Occipital lobe (tissue), 2 donors: ENCODE results near the gene ZNF569. TPM values are rescaled to one million over a fixed set of nuclear protein-coding genes. Genes with fewer than 3 reads are reported as not detected.
A peak's percentile ranks its signal among the peaks of the same experiment; 100 is the strongest.
"Not testable (repeated sequence)": the region's sequence is repeated elsewhere in the genome, so short reads cannot be mapped to it uniquely, and the experiment has no call there.

Experiments
- DNase-seq: peaks from one replicate; lab custom pipeline; 2025; lab: John Stamatoyannopoulos, UW
- total RNA-seq: library from RNA; depleted of rRNA; stranded (reverse); fragments of >200 nt; gene quantifications from one replicate; pipeline ENCODE4 v1.2.3, GENCODE V29; 2014

Gene ZNF569
- total RNA-seq, 1 donor from 2014 or later: 28.7 TPM

DNA sequence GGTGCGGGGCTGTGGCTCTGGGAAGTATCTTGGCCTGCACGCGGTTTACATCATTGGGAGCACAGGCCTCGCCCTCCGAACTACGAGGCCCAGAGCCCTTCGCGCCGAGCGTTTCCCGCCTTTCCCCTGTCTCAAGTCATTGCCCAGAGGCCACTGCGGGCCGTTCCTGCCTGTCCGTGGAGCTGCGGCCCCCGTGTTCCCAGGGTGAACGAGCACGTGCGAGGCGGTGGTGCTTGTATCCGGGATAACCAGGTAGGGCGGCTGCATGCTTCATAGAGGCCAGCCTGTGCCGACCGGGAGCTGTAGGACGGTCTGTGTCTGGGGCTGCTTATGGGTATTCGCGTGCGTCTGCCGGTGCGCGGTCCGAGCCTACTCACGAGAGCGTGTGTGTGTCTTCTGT is 63.8 kb downstream of the ZNF569 start:
- no peak for DNase-seq

DNA sequence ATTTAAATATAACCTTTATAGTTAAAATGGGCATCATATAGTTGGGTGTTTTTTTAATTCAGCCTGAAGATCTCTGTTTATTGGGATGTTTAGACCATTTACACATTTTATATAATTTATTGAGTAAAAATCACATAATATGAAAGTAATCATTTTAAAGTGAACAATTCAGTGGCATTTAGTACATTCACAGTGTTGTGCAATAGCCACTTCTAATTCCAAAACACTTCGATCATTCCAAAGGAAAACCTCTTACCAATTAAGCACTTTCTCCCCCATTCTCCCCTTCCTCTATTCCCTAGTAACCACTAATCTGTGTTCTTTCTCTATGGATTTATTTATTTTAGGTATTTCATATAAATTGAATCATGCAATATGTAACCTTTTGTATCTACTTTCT is 66.2 kb downstream of the ZNF569 start:
- no peak for DNase-seq

DNA sequence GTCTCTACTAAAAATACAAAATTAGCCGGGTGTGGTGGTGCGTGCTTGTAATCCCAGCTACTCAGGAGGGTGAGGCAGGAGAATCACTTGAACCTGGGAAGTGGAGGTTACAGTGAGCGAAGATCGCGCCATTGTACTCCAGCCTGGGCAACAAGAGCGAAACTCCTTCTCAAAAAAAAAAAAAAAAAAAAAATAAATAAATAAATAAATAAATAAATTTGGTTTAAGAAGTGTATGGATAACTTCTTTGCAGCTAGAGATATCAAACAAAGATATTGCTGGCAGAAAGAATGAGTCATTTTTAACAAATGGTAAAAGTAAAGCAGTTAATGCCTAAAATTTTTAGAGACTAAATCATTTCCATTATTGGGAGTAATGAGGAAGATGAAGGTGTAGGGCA is 75.8 kb downstream of the ZNF569 start:
- not testable (repeated sequence) for DNase-seq

DNA sequence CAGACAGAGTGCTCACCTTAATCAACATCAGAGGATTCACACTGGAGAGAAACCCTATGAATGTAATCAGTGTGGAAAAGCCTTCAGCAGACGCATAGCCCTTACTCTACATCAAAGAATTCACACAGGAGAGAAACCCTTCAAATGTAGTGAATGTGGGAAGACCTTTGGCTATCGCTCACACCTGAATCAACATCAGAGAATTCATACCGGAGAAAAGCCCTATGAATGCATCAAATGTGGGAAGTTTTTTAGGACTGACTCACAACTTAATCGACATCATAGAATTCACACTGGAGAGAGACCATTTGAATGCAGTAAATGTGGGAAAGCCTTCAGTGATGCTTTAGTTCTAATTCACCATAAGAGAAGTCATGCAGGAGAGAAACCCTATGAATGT is 78.0 kb downstream of the ZNF569 start:
- DNase-seq: no peak

DNA sequence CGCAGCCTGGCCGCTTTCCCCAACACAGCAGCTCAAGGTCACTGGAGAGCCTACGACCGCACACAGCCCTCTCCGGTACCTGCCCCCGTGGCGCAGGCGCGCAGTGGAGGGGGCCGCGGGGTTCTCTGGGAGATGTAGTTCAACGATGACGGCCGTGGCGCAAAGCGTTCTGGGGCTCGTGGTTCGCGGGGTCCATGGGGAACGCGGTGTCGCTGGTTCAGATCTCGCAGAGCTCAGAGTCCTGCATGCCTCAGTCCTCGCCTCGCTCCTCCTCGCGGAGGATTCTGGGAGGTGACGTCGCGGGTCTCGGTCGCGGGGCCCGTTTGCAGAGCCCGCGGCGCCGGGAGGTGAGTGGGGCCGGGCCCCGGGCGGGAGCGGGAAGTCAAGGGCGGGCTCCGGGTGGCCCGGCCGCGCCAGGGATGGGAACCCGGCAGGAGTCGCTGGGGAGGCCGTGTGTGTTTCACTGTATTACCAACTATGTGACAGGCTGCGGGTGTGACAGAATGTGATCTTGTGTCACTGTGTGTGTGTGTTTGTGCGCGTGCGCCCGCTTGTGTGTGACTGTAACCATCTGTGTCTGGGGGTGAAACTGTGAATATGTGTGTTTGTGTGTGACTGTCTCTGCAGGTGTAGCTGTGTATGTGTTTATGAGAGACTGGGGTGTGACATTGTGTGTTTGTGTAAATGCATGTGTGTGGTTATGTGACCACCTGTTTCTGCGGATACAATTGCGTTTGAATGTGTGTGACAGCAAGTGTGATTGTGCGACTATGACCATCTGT is 96.2 kb downstream of the ZNF569 start, which contains the start of gene ZNF527:
TSS of gene ZNF527 (plus strand) at position 220 of the 782 bp plus-strand sequence. CDS start 3,100 bp downstream, outside the sequence.
- peak; percentile 98 for DNase-seq

DNA sequence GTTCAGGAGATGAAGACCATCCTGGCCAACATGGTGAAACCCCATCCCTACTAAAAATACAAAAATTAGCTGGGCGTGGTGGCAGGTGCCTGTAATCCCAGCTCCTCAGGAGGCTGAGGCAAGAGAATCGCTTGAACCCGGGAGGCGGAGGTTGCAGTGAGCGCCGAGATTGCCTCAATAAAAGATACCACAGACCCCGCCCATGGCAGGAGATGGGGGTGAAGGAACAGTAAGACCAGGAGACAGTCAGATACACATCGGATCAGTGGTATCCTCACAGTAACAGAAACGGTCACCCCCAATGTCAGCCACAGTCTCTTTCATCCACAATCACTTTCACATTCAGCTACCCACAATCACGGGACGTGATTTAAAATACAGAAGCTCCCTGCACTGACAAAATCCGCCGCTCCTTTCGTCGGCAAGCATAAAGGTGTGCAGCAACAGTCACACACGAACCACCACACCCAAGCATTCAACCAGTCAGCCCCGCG is 96.8 kb downstream of the ZNF569 start:
- not testable (repeated sequence) for DNase-seq

DNA sequence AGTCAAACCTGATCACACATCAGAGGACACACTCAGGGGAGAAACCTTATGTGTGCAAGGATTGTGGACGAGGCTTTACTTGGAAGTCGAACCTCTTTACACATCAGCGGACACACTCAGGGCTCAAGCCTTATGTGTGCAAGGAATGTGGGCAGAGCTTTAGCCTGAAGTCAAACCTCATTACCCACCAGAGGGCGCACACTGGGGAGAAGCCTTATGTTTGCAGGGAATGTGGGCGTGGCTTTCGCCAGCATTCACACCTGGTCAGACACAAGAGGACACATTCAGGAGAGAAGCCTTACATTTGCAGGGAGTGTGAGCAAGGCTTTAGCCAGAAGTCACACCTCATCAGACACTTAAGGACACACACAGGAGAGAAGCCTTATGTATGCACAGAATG is 104.5 kb downstream of the ZNF569 start:
- no peak for DNase-seq

DNA sequence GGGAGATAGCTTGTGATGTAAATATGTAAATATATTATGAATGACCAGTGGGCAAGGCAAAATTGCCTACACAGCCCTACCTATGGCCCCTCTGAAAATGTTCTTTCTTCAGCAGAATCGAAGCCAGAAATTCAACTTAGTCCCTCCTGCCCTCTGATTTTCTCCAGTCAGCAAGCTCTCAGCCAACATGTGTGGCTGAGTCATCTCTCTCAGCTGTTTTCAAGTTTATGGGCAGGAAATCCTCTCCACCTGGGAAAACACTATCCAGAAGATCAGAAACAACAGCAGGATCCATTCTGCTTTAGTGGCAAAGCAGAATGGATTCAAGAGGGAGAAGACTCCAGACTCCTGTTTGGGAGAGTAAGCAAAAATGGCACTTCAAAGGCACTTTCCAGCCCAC is 105.2 kb downstream of the ZNF569 start:
- DNase-seq: no peak

Other genes starting within 250 kb of the ZNF569 start
- gene ZNF383, start 249.2 kb downstream of the ZNF569 start, total RNA-seq: 18.9 TPM
- 26.8 TPM for gene ZNF527, start 96.3 kb downstream of the ZNF569 start, total RNA-seq
- 32.4 TPM for gene ZNF570, start 1.9 kb upstream of the ZNF569 start, total RNA-seq
- 51.3 TPM for gene ZNF793, start 39.5 kb upstream of the ZNF569 start, total RNA-seq
- 11.7 TPM for gene ZNF571, start 127.3 kb upstream of the ZNF569 start, total RNA-seq
- 22.0 TPM for gene ZNF540, start 127.4 kb upstream of the ZNF569 start, total RNA-seq
- 80.6 TPM for gene ZFP30, start 188.0 kb upstream of the ZNF569 start, total RNA-seq